T-cell (primary cell): ENCODE measurements around the gene FAXC. TPM values are rescaled to one million over a fixed set of nuclear protein-coding genes. Genes with fewer than 3 reads are reported as not detected.

Experiments used
- ATAC-seq, 4 experiments: fragments of 200-7000 bp in 3 of 4; fragments of 150-1000 bp in 1 of 4; cut with Tn5 transposase; replicated peaks in 1 of 4; 1 replicate in 3 of 4; 2 replicates in 1 of 4; pipeline ENCODE4 v1.10.0; 2021; ENCODE audit warnings: moderate library complexity in 3 of 4, mild to moderate bottlenecking in 2 of 4, moderate number of reproducible peaks in 1 of 4
- CTCF ChIA-PET, 2 donors: fragments of 300-600 bp; sonication (Branson Sonifier 250); formaldehyde crosslinking; loops; one replicate each; lab custom pipeline; 2022; ENCODE audit warnings: antibody characterized with exemption in 2 of 2; lab: Charles Lee
- POLR2A ChIA-PET, 2 donors: fragments of 300-600 bp; sonication (Branson Sonifier 250); formaldehyde crosslinking; loops; one replicate each; lab custom pipeline; 2022; ENCODE audit warnings: antibody characterized with exemption in 2 of 2; lab: Charles Lee
- DNase-seq, 35 experiments: peaks; one replicate each; pipeline versions ENCODE4 v3.0.0 to v3.0.0-alpha.2; 2013 to 2023
- H3K27ac ChIP-seq: one replicate; pipeline ENCODE4 v1.5.1; 2013; ENCODE audit warnings: low read length
- H3K27me3 ChIP-seq, 2 experiments: replicated peaks in 1 of 2; 1 replicate in 1 of 2; 2 replicates in 1 of 2; pipeline versions ENCODE4 v1.6.1 to v1.7.0; 2013; ENCODE audit warnings: low read length in 1 of 2, mixed read lengths in 1 of 2; ENCODE audit not compliant: control insufficient read depth in 2 of 2, insufficient read depth in 2 of 2; ENCODE audit errors: extremely low read depth in 1 of 2
- H3K36me3 ChIP-seq, 2 donors: 1 replicate in 1 of 2; 2 replicates in 1 of 2; pipeline versions ENCODE4 v1.6.1 to v1.7.0; 2013; ENCODE audit warnings: low read length in 1 of 2; ENCODE audit not compliant: control insufficient read depth in 2 of 2, insufficient read depth in 1 of 2; ENCODE audit errors: extremely low read depth in 1 of 2
- H3K4me1 ChIP-seq, 2 experiments: 1 replicate in 1 of 2; 2 replicates in 1 of 2; pipeline versions ENCODE4 v1.6.1 to v1.7.0; 2013; ENCODE audit warnings: low read length in 2 of 2, mixed read lengths in 1 of 2; ENCODE audit not compliant: insufficient read depth in 2 of 2, control insufficient read depth in 1 of 2; ENCODE audit errors: extremely low read depth in 1 of 2
- H3K4me3 ChIP-seq, 2 donors: 1 replicate in 1 of 2; 2 replicates in 1 of 2; pipeline versions ENCODE4 v1.5.1 to v1.7.0; 2013; ENCODE audit warnings: mild to moderate bottlenecking in 2 of 2, low read length in 1 of 2, moderate library complexity in 1 of 2; ENCODE audit not compliant: control insufficient read depth in 1 of 2; ENCODE audit errors: extremely low read depth in 1 of 2
- H3K9me3 ChIP-seq: 2 replicates; pipeline ENCODE4 v1.7.0; 2013
- H3K27ac Mint-ChIP-seq, 2 donors: one replicate each; pipeline ENCODE4 v1.8.0; 2020 to 2021; ENCODE audit warnings: mild to moderate bottlenecking in 2 of 2, mixed read lengths in 2 of 2
- H3K27me3 Mint-ChIP-seq, 2 donors: one replicate each; pipeline ENCODE4 v1.8.0; 2021 to 2022; ENCODE audit warnings: mixed read lengths in 2 of 2
- H3K36me3 Mint-ChIP-seq: one replicate; pipeline ENCODE4 v1.8.0; 2021; ENCODE audit warnings: mixed read lengths
- H3K4me1 Mint-ChIP-seq, 3 donors: one replicate each; pipeline ENCODE4 v1.8.0; 2020 to 2022; ENCODE audit warnings: mixed read lengths in 3 of 3, mild to moderate bottlenecking in 1 of 3
- H3K4me3 Mint-ChIP-seq, 3 donors: one replicate each; pipeline ENCODE4 v1.8.0; 2020 to 2022; ENCODE audit warnings: mild to moderate bottlenecking in 3 of 3, mixed read lengths in 3 of 3, moderate library complexity in 3 of 3
- H3K9me3 Mint-ChIP-seq, 3 donors: one replicate each; pipeline ENCODE4 v1.8.0; 2020 to 2022; ENCODE audit warnings: mixed read lengths in 3 of 3
- WGBS: methylation state at CpG from one replicate; pipeline ENCODE4 v1.1.5; 2013; ENCODE audit warnings: missing lambda C conversion rate; ENCODE audit not compliant: insufficient coverage; 5-methylcytosine and 5-hydroxymethylcytosine counted together
- total RNA-seq, 35 experiments: library from RNA in 6 of 35; stranded (reverse) in 6 of 35; fragments of 120-200 nt in 1 of 35; gene quantifications; one replicate each; pipeline versions ENCODE4 v1.2.1 to v1.2.4 and lab custom pipeline; 2013 to 2026

The FAXC gene
- total RNA-seq, 5 donors from 2014 or later (not counting 1 experiment from before 2014, with no cell fraction given), result 0.22 TPM; not detected in 4

DNA sequence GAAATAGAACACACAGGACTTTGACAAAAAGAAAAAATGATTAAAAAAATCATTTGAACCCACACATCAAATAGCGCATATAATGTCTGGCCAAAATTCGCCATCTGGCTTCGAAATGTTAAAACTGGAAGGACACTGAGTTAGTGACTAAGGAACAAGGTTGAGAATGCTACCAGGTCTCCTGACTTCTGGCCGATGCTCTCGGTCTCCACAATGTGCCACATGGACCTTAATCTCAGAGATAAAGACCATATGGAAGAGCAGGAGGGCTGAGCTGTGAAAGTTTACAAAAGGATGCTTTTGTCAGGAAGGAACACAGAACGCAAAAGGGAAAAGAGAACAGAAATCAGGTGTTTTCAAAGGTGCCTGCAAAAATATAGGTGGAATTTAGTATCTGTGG lies 54.7 kb downstream of the FAXC start:
- no peaks in the 10 kb centered on the region for H3K36me3 ChIP-seq
- no peaks in the 10 kb centered on the region for H3K4me1 ChIP-seq
- H3K36me3 Mint-ChIP-seq, result no peaks in the 10 kb centered on the region
- POLR2A ChIA-PET, result no interaction called here
- no peak overlapping the region for H3K4me3 ChIP-seq
- H3K27me3 ChIP-seq, result peaks cover 0 to 6% of the 10 kb centered on the region in 2 experiments
- H3K27me3 Mint-ChIP-seq, result peaks cover 6 to 36% of the 10 kb centered on the region in 2 donors
- H3K9me3 ChIP-seq, result no peaks in the 10 kb centered on the region
- H3K9me3 Mint-ChIP-seq, result no peaks in the 10 kb centered on the region
- CTCF ChIA-PET, result no interaction called here
- no peak overlapping the region for H3K27ac ChIP-seq
- H3K4me3 Mint-ChIP-seq, result no peak overlapping the region
- no peaks in the 10 kb centered on the region for H3K4me1 Mint-ChIP-seq
- 96% methylated on average over 5 of the region's 6 CpGs for WGBS
- ATAC-seq, result no peak
- no peak overlapping the region for H3K27ac Mint-ChIP-seq
- no peak for DNase-seq

DNA sequence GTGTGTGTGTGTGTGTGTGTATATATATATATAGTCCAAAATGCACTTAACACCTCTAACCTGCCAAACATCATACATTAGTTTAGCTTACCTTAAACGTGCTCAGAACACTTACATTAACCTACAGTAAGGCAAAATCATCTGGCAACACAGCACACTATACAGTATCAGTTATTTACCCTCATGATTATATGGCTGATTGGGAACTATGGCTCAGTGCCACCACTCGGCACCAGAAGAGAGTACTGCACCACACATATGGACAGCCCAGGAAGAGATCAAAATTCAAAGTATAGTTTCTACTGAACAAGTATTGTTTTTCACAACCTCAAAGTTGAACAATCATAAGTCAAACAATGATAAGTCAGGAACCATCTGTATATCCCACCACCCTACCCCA lies 59.8 kb downstream of the FAXC start:
- no peaks in the 10 kb centered on the region for H3K36me3 Mint-ChIP-seq
- peaks cover 10 to 29% of the 10 kb centered on the region in 2 donors for H3K27me3 Mint-ChIP-seq
- H3K4me1 ChIP-seq, result no peaks in the 10 kb centered on the region
- no peak overlapping the region for H3K27ac Mint-ChIP-seq
- CTCF ChIA-PET, result no interaction called here
- H3K4me3 Mint-ChIP-seq, result no peak overlapping the region
- ATAC-seq (no peak), DNase-seq (no peak)
- H3K27me3 ChIP-seq, result peaks cover 4 to 6% of the 10 kb centered on the region in 2 experiments
- no peaks in the 10 kb centered on the region for H3K4me1 Mint-ChIP-seq
- WGBS, result 67% methylated on average over 1 of the region's 2 CpGs
- no peaks in the 10 kb centered on the region for H3K36me3 ChIP-seq
- POLR2A ChIA-PET, result interaction anchor here in 1 of 2 donors (0.6 kb wide), 1 partner anchor 241 kb away, joined by 3 read pairs; no protein-coding TSS in a partner anchor
- no peak overlapping the region for H3K27ac ChIP-seq
- H3K9me3 ChIP-seq, result no peaks in the 10 kb centered on the region
- H3K9me3 Mint-ChIP-seq, result no peaks in the 10 kb centered on the region
- no peak overlapping the region for H3K4me3 ChIP-seq

DNA sequence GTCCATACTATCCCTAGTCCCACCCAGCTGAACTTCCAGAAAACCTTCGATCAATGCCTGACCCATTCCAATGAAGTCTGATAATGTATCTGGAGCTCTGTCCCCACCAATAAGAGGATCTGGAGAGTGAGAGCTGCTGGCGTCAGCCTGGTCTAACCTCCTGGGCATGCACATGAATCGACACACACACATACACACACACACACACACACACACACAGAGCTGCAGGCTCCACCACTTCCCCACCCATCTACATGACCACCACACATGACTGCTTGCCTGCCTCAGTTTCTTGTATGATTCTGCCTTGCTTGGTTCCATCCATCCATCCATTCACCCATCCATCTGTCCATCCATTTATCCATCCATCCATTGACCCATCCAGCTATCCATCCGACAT lies 60.8 kb downstream of the FAXC start:
- no peaks in the 10 kb centered on the region for H3K36me3 Mint-ChIP-seq
- Histone ChIP-seq H3K4me3 (no peak overlapping the region), H3K27ac (no peak overlapping the region), H3K27me3 (peaks cover 3 to 4% of the 10 kb centered on the region in 2 experiments), H3K9me3 (no peaks in the 10 kb centered on the region), H3K4me1 (no peaks in the 10 kb centered on the region), H3K36me3 (no peaks in the 10 kb centered on the region)
- H3K27ac Mint-ChIP-seq, result no peak overlapping the region
- ATAC-seq, result no peak
- CTCF ChIA-PET, result no interaction called here
- H3K4me3 Mint-ChIP-seq, result no peak overlapping the region
- POLR2A ChIA-PET, result no interaction called here
- H3K4me1 Mint-ChIP-seq, result no peaks in the 10 kb centered on the region
- WGBS, result 75% methylated on average over 2 of the region's 4 CpGs
- DNase-seq, result no peak
- H3K27me3 Mint-ChIP-seq, result peaks cover 10 to 21% of the 10 kb centered on the region in 2 donors
- no peaks in the 10 kb centered on the region for H3K9me3 Mint-ChIP-seq

DNA sequence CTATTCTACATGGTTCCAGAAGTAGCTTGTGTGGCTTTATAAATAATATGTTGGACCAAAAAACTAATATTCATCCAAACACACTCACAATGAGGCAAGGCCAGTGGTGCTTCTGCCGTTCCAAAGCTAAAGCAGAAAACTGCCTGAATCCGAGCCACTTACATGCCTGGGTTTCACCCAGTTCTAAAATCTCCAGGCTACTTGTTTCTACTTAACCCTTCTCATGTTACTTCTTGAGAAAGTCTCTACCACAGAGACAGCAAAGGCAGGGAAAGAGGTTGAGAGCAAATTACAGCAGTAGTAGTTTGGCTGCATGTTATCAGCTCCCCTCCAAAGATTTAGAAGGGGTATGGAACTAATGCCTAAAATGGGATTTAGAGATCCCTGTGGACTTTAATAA lies 62.0 kb downstream of the FAXC start:
- Histone ChIP-seq H3K27me3 (peaks cover 3 to 4% of the 10 kb centered on the region in 2 experiments), H3K9me3 (no peaks in the 10 kb centered on the region), H3K4me3 (no peak overlapping the region), H3K27ac (no peak overlapping the region), H3K36me3 (no peaks in the 10 kb centered on the region), H3K4me1 (no peaks in the 10 kb centered on the region)
- Mint-ChIP-seq H3K36me3 (no peaks in the 10 kb centered on the region), H3K27ac (no peak overlapping the region), H3K4me1 (no peaks in the 10 kb centered on the region), H3K9me3 (no peaks in the 10 kb centered on the region), H3K27me3 (peaks cover 13 to 16% of the 10 kb centered on the region in 2 donors), H3K4me3 (no peak overlapping the region)
- CTCF ChIA-PET, result no interaction called here
- no peak for DNase-seq
- no CpG with 5 or more reads among the region's 2 CpGs for WGBS
- POLR2A ChIA-PET, result no interaction called here
- no peak for ATAC-seq

DNA sequence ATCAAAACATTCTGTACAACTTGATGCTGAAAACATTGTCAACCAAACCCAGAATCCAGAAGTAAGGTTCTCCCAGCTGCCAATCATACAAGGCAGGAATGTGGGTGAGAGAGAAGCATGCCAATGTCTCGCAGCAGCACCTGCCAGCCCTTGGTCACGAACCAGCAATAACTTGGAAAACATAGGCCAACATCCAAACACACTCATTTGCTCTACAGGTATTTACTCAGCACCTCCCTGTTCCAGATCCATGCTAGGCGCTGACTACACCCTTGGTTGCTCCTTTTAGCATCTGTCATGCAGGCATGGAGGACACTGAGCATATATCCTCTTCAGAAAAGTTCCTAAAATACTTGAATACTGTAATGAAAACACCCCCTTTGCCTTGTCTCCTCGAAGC lies 63.6 kb downstream of the FAXC start:
- ChIA-PET CTCF (no interaction called here), POLR2A (no interaction called here)
- H3K4me3 Mint-ChIP-seq, result no peak overlapping the region
- peaks cover 13 to 16% of the 10 kb centered on the region in 2 donors for H3K27me3 Mint-ChIP-seq
- Histone ChIP-seq H3K36me3 (no peaks in the 10 kb centered on the region), H3K9me3 (no peaks in the 10 kb centered on the region), H3K4me1 (no peaks in the 10 kb centered on the region), H3K4me3 (no peak overlapping the region), H3K27ac (no peak overlapping the region), H3K27me3 (peaks cover 0 to 4% of the 10 kb centered on the region in 2 experiments)
- WGBS, result 69% methylated on average over 1 of the region's 4 CpGs
- H3K9me3 Mint-ChIP-seq, result no peaks in the 10 kb centered on the region
- no peaks in the 10 kb centered on the region for H3K4me1 Mint-ChIP-seq
- ATAC-seq (no peak), DNase-seq (no peak)
- H3K36me3 Mint-ChIP-seq, result no peaks in the 10 kb centered on the region
- no peak overlapping the region for H3K27ac Mint-ChIP-seq

DNA sequence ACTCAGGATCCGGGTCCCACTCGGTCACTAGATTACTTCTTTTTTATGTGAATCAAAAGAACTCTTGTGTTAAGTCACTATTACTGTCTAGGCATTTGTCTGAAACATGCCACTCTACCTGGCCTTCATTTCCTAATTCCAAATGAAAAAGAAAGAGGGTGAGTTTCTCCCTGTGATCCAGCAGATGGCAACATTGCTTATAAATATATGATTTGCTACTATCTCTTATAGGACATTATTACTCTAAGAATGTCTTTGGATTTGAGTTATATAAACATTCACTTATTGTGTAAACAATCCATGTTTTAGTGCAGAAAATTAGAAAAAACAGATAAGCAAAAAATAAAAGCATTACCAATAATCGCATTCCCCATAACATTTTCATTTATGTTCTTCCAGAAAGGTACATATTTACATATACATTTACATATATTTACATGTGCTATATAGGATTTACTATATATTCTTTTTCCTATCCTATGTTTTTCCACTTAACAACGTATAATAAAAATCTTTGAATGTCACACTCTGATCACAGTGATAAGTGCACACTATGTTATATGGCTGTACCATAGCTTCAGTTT lies 66.9 kb downstream of the FAXC start:
- ChIA-PET POLR2A (no interaction called here), CTCF (no interaction called here)
- Histone ChIP-seq H3K9me3 (no peaks in the 10 kb centered on the region), H3K4me3 (no peak overlapping the region), H3K27me3 (peaks cover 0 to 2% of the 10 kb centered on the region in 2 experiments), H3K27ac (no peak overlapping the region), H3K36me3 (no peaks in the 10 kb centered on the region), H3K4me1 (no peaks in the 10 kb centered on the region)
- H3K27ac Mint-ChIP-seq, result no peak overlapping the region
- no peaks in the 10 kb centered on the region for H3K4me1 Mint-ChIP-seq
- no peak overlapping the region for H3K4me3 Mint-ChIP-seq
- no peak for ATAC-seq
- no CpG with 5 or more reads among the region's 4 CpGs for WGBS
- no peak for DNase-seq
- H3K36me3 Mint-ChIP-seq, result no peaks in the 10 kb centered on the region
- H3K9me3 Mint-ChIP-seq, result no peaks in the 10 kb centered on the region
- peaks cover 9 to 11% of the 10 kb centered on the region in 2 donors for H3K27me3 Mint-ChIP-seq

DNA sequence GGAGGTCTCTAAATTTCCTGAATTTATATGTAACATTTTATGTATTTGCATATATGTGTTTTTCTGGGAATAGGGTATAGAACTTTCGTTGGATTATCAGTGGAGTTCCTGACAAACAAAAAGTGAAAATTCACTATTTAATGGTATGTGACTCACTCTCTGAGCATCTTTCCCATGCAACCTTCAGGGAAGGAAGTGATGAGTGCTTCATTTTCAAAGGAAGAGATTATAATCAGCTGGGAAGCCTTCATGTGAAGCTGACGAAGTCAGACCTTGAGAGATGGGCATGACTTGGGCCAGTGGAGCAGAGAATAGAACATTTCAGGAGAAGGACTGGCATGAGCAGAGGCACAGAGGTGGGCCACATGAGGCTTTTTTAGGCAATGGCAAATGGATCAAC lies 72.7 kb downstream of the FAXC start:
- WGBS, result 77% methylated on average over 1 of the region's 2 CpGs
- Mint-ChIP-seq H3K36me3 (no peaks in the 10 kb centered on the region), H3K27ac (no peak overlapping the region), H3K4me3 (no peak overlapping the region), H3K27me3 (peaks cover 19 to 24% of the 10 kb centered on the region in 2 donors), H3K9me3 (no peaks in the 10 kb centered on the region), H3K4me1 (no peaks in the 10 kb centered on the region)
- no peak for DNase-seq
- no peak for ATAC-seq
- Histone ChIP-seq H3K9me3 (no peaks in the 10 kb centered on the region), H3K4me1 (no peaks in the 10 kb centered on the region), H3K4me3 (no peak overlapping the region), H3K27ac (no peak overlapping the region), H3K27me3 (no peaks in the 10 kb centered on the region), H3K36me3 (no peaks in the 10 kb centered on the region)
- ChIA-PET CTCF (no interaction called here), POLR2A (no interaction called here)
